COLO668 (cell line): ENCODE data around the gene LRRC10B.

ENCODE experiments used
- DNase-seq: peaks from one replicate; lab custom pipeline; 2025; ENCODE audit not compliant: unreplicated experiment; lab: John Stamatoyannopoulos, UW

LRRC10B gene

GRCh38 chr11:61528114-61528513 lies 19.6 kb downstream of the LRRC10B start:
- DNase-seq, result no peak

GRCh38 chr11:61529537-61530225 lies 21.1 kb downstream of the LRRC10B start:
- DNase-seq, result no peak

GRCh38 chr11:61531044-61531443 lies 22.5 kb downstream of the LRRC10B start:
- DNase-seq, result peak; percentile 27

- peak; percentile 70 for DNase-seq
Measured at GRCh38 chr11:61532134-61533038, 23.8 kb downstream of the LRRC10B start.

GRCh38 chr11:61533039-61533375 lies 24.5 kb downstream of the LRRC10B start:
- DNase-seq, result no peak

- DNase-seq, result peak; percentile 94
Measured at GRCh38 chr11:61533401-61533800, 24.9 kb downstream of the LRRC10B start.

- peak; percentile 85 for DNase-seq
Measured at GRCh38 chr11:61534025-61534932, 25.7 kb downstream of the LRRC10B start.

- DNase-seq, result no peak
Measured at GRCh38 chr11:61534933-61535839, 26.6 kb downstream of the LRRC10B start.

- DNase-seq, result no peak
Measured at GRCh38 chr11:61535998-61536675, 27.6 kb downstream of the LRRC10B start.

GRCh38 chr11:61536676-61537270 lies 28.2 kb downstream of the LRRC10B start:
- DNase-seq, result no peak

- no peak for DNase-seq
Measured at GRCh38 chr11:61537326-61537725, 28.8 kb downstream of the LRRC10B start.

GRCh38 chr11:61538636-61538961 lies 30.1 kb downstream of the LRRC10B start:
- no peak for DNase-seq

- DNase-seq, result no peak
Measured at GRCh38 chr11:61539006-61539405, 30.5 kb downstream of the LRRC10B start.

GRCh38 chr11:61539831-61540357 lies 31.3 kb downstream of the LRRC10B start:
- DNase-seq, result no peak

- no peak for DNase-seq
Measured at GRCh38 chr11:61540528-61540927, 32.0 kb downstream of the LRRC10B start.

- peak; percentile 63 for DNase-seq
Measured at GRCh38 chr11:61541598-61541997, 33.0 kb downstream of the LRRC10B start.

- DNase-seq, result peak; percentile 43
Measured at GRCh38 chr11:61542024-61542461, 33.5 kb downstream of the LRRC10B start.

GRCh38 chr11:61542705-61543104 lies 34.2 kb downstream of the LRRC10B start:
- no peak for DNase-seq
